ENCODE measurements around the gene ABHD12. TPM values are rescaled to one million over a fixed set of nuclear protein-coding genes. Genes with fewer than 3 reads are reported as not detected.

ABHD12 gene
- total RNA-seq, 1 experiment from 2014 or later: 40.6 TPM

- Histone ChIP-seq H3K27ac (ENCODE audit: low read depth, low read length, poor library complexity, severe bottlenecking) (no peak overlapping the region), H3K4me1 (ENCODE audit: insufficient read depth, low read length, poor library complexity, severe bottlenecking) (no peaks in the 10 kb centered on the region), H3K4me3 (ENCODE audit: low read depth, low read length, poor library complexity, severe bottlenecking) (no peak overlapping the region), H3K27me3 (replicated peaks; ENCODE audit: insufficient read depth, low read depth, low read length, poor library complexity) (no peaks in the 10 kb centered on the region), H3K9me3 (ENCODE audit: low read depth, low read length, poor library complexity, severe bottlenecking) (no peaks in the 10 kb centered on the region), H3K36me3 (ENCODE audit: insufficient read depth, low read length, poor library complexity, severe bottlenecking) (no peaks in the 10 kb centered on the region)
- POLR2A ChIA-PET (ENCODE audit: low non-redundant PET): no interaction called here
- DNase-seq (ENCODE audit: low spot score): no peak
- CTCF ChIA-PET: no interaction called here
- TF ChIP-seq EZH2 (IDR thresholded peaks at IDR 0.05; ENCODE audit: borderline replicate concordance, low read depth, low read length, poor library complexity, severe bottlenecking): no peak
- TF ChIP-seq CTCF (conservative IDR thresholded peaks at IDR 0.05; ENCODE audit: low read depth, low read length): no peak
- no TSS peak for BruUV-seq (replicated peaks)
- intact Hi-C loops (cut with micrococcal nuclease; ENCODE audit: unreplicated experiment): no loop called here
Measured at GRCh38 chr20:25308671-25309394, 81.8 kb downstream of the ABHD12 start.

GRCh38 chr20:25308083-25308491 lies 82.5 kb downstream of the ABHD12 start:
- intact Hi-C loops (cut with micrococcal nuclease; ENCODE audit: unreplicated experiment): no loop called here
- POLR2A ChIA-PET (ENCODE audit: low non-redundant PET): no interaction called here
- Histone ChIP-seq H3K27ac (ENCODE audit: low read depth, low read length, poor library complexity, severe bottlenecking) (no peak overlapping the region), H3K4me3 (ENCODE audit: low read depth, low read length, poor library complexity, severe bottlenecking) (no peak overlapping the region), H3K36me3 (ENCODE audit: insufficient read depth, low read length, poor library complexity, severe bottlenecking) (no peaks in the 10 kb centered on the region), H3K4me1 (ENCODE audit: insufficient read depth, low read length, poor library complexity, severe bottlenecking) (no peaks in the 10 kb centered on the region), H3K9me3 (ENCODE audit: low read depth, low read length, poor library complexity, severe bottlenecking) (no peaks in the 10 kb centered on the region), H3K27me3 (replicated peaks; ENCODE audit: insufficient read depth, low read depth, low read length, poor library complexity) (no peaks in the 10 kb centered on the region)
- no TSS peak for BruUV-seq (replicated peaks)
- no peak for TF ChIP-seq CTCF (conservative IDR thresholded peaks at IDR 0.05; ENCODE audit: low read depth, low read length)
- no peak for TF ChIP-seq EZH2 (IDR thresholded peaks at IDR 0.05; ENCODE audit: borderline replicate concordance, low read depth, low read length, poor library complexity, severe bottlenecking)
- CTCF ChIA-PET: no interaction called here
- DNase-seq (ENCODE audit: low spot score): no peak

- Histone ChIP-seq H3K4me1 (ENCODE audit: insufficient read depth, low read length, poor library complexity, severe bottlenecking) (no peaks in the 10 kb centered on the region), H3K27ac (ENCODE audit: low read depth, low read length, poor library complexity, severe bottlenecking) (no peak overlapping the region), H3K9me3 (ENCODE audit: low read depth, low read length, poor library complexity, severe bottlenecking) (no peaks in the 10 kb centered on the region), H3K27me3 (replicated peaks; ENCODE audit: insufficient read depth, low read depth, low read length, poor library complexity) (no peaks in the 10 kb centered on the region), H3K36me3 (ENCODE audit: insufficient read depth, low read length, poor library complexity, severe bottlenecking) (no peaks in the 10 kb centered on the region), H3K4me3 (ENCODE audit: low read depth, low read length, poor library complexity, severe bottlenecking) (no peak overlapping the region)
- intact Hi-C loops (cut with micrococcal nuclease; ENCODE audit: unreplicated experiment): no loop called here
- TF ChIP-seq EZH2 (IDR thresholded peaks at IDR 0.05; ENCODE audit: borderline replicate concordance, low read depth, low read length, poor library complexity, severe bottlenecking) (no peak), CTCF (conservative IDR thresholded peaks at IDR 0.05; ENCODE audit: low read depth, low read length) (no peak)
- no peak for DNase-seq (ENCODE audit: low spot score)
- ChIA-PET CTCF (no interaction called here), POLR2A (ENCODE audit: low non-redundant PET) (no interaction called here)
- BruUV-seq (replicated peaks): no TSS peak
Measured at GRCh38 chr20:25306991-25307903, 83.4 kb downstream of the ABHD12 start.

Measured in A673 (cell line).